Measurements from ENCODE around the gene POLR2I. TPM values are rescaled to one million over a fixed set of nuclear protein-coding genes. Genes with fewer than 3 reads are reported as not detected.

POLR2I gene
- total and polyA plus RNA-seq, 9 of the 15 experiments (the other 6 are each of a cell fraction or from before 2014, with no cell fraction given) = 28.0 to 283 (median 123) TPM

DNA sequence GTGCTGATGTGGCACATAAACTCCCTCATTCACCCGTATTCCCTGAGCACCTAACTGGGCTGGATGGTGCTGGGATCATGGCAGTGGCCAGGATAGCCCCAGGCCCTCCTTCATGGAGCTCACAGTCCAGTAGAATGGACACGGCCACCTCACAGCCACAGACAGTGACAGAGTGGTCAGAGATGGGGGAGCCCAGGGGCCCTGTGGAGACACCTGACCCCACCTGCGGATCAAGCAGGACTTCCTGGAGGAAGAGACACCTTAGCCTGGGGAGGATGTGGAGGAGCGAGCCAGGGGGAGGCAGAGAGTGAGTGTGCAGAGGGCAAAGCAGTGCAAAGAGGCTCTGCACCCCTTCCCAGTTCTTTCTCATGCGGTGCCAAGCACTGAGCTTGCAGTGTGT, 24.8 kb downstream of the POLR2I start:
- Histone ChIP-seq H3K9ac (ENCODE audit: insufficient read depth in 1 of 2, low read depth in 2 of 2, low read length in 2 of 2) (peak overlapping the region in 1 of 2 experiments; percentile 31; a peak in 1 of 4 replicates), H3K79me2 (ENCODE audit: control insufficient read depth, insufficient read depth, low read length) (no peaks in the 10 kb centered on the region), H2AFZ (ENCODE audit: low read depth, low read length) (no peak overlapping the region), H3K9me3 (replicated peaks; ENCODE audit: control insufficient read depth, insufficient read depth, low read depth, low read length) (no peaks in the 10 kb centered on the region), H4K20me1 (replicated peaks; ENCODE audit: control insufficient read depth, insufficient read depth, low read length) (no peaks in the 10 kb centered on the region), H3K27me3 (ENCODE audit: control insufficient read depth in 2 of 2, insufficient read depth in 2 of 2, low read length in 2 of 2) (no peaks in the 10 kb centered on the region), H3K36me3 (ENCODE audit: control insufficient read depth, insufficient read depth, low read length) (peaks cover 91% of the 10 kb centered on the region; the same call in 2 of the 3 replicates), H3K4me1 (replicated peaks in 1 of 2; ENCODE audit: control insufficient read depth in 2 of 2, insufficient read depth in 2 of 2, low read length in 2 of 2) (no peaks in the 10 kb centered on the region), H3K27ac (ENCODE audit: extremely low read depth, low read depth, low read length) (no peak overlapping the region), H3K4me2 (ENCODE audit: insufficient read depth, low read length) (no peak overlapping the region), H3K4me3 (no peak overlapping the region), H3K9me1 (ENCODE audit: control insufficient read depth, insufficient read depth, low read length) (peaks cover 2% of the 10 kb centered on the region)
- 90% methylated on average over 5 of the region's 5 CpGs for whole genome bisulfite sequencing (ENCODE audit: insufficient coverage, low coverage, missing lambda C conversion rate)
- no TSS peak for BruUV-seq (replicated peaks)
- no peak for ATAC-seq
- ChIA-PET CTCF (ENCODE audit: low intra/inter-chr PET ratio) (no interaction called here), POLR2A (interaction anchor here (1.8 kb wide), 1 partner anchor 15 kb away, joined by 6 read pairs; no protein-coding TSS in a partner anchor)
- intact Hi-C loops (cut with micrococcal nuclease) = no loop called here
- no peak for TF ChIP-seq CHCHD3 (CRISPR knock-in tag; IDR thresholded peaks at IDR 0.05)
- no peak for TF ChIP-seq CBFA2T3 (IDR thresholded peaks at IDR 0.05)
- no peak for TF ChIP-seq PHTF2 (CRISPR knock-in tag; IDR thresholded peaks at IDR 0.05)
- TF ChIP-seq ZNF184 (CRISPR knock-in tag; IDR thresholded peaks at IDR 0.05) = no peak
- TF ChIP-seq NR1H2 (CRISPR knock-in tag; IDR thresholded peaks at IDR 0.05) = no peak
- no peak for TF ChIP-seq MAFF (IDR thresholded peaks at IDR 0.05; ENCODE audit: low read length)
- no peak for TF ChIP-seq TCF3 (CRISPR knock-in tag; IDR thresholded peaks at IDR 0.05)
- no peak for TF ChIP-seq ETS2 (tag; IDR thresholded peaks at IDR 0.05; ENCODE audit: borderline replicate concordance, poor library complexity, severe bottlenecking)
- TF ChIP-seq, protein P1, sequence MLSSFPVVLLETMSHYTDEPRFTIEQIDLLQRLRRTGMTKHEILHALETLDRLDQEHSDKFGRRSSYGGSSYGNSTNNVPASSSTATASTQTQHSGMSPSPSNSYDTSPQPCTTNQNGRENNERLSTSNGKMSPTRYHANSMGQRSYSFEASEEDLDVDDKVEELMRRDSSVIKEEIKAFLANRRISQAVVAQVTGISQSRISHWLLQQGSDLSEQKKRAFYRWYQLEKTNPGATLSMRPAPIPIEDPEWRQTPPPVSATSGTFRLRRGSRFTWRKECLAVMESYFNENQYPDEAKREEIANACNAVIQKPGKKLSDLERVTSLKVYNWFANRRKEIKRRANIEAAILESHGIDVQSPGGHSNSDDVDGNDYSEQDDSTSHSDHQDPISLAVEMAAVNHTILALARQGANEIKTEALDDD (IDR thresholded peaks at IDR 0.05) = no peak
- no peak for TF ChIP-seq ZNF668 (CRISPR knock-in tag; IDR thresholded peaks at IDR 0.05)
- no peak; the same call in 1 of the 2 replicates for TF ChIP-seq POLR2AphosphoS5 (IDR thresholded peaks at IDR 0.05; ENCODE audit: control insufficient read depth, insufficient read depth, low read depth, low read length)
- FAIRE-seq = no peak
- DNase-seq (ENCODE audit: extremely low read depth in 1 of 4, low spot score in 3 of 4) = no peak
- in situ Hi-C loops (cut with MboI) = no loop called here

All from K562 (cell line).